Mucosa of rectum (tissue), 2 donors: ENCODE results near the gene EXOSC10.

Experiments
- H3K27ac ChIP-seq, 2 donors: one replicate each; pipeline ENCODE4 v1.7.0; 2013; ENCODE audit warnings: inconsistent platforms in 2 of 2, low read depth in 2 of 2, low read length in 2 of 2
- H3K27me3 ChIP-seq, 2 donors: one replicate each; pipeline ENCODE4 v1.7.0; 2013; ENCODE audit warnings: low read length in 2 of 2; ENCODE audit not compliant: control insufficient read depth in 2 of 2, insufficient read depth in 2 of 2
- H3K36me3 ChIP-seq, 2 donors: one replicate each; pipeline ENCODE4 v1.7.0; 2013; ENCODE audit warnings: low read length in 2 of 2; ENCODE audit not compliant: control insufficient read depth in 2 of 2, insufficient read depth in 2 of 2
- H3K4me1 ChIP-seq, 2 donors: one replicate each; pipeline ENCODE4 v1.7.0; 2013; ENCODE audit warnings: low read length in 2 of 2, mild to moderate bottlenecking in 1 of 2; ENCODE audit not compliant: control insufficient read depth in 2 of 2, insufficient read depth in 2 of 2
- H3K4me3 ChIP-seq, 2 donors: one replicate each; pipeline ENCODE4 v1.7.0; 2013; ENCODE audit warnings: low read length in 2 of 2
- H3K9ac ChIP-seq, 2 donors: one replicate each; pipeline ENCODE4 v1.7.0; 2013; ENCODE audit warnings: low read length in 2 of 2, low read depth in 1 of 2, mild to moderate bottlenecking in 1 of 2
- H3K9me3 ChIP-seq, 2 donors: one replicate each; pipeline ENCODE4 v1.7.0; 2013; ENCODE audit warnings: low read length in 2 of 2; ENCODE audit not compliant: control insufficient read depth in 2 of 2
- donor health status: healthy.
- donor health status: Normal muscosa, but diverticular disease.

The EXOSC10 gene

DNA sequence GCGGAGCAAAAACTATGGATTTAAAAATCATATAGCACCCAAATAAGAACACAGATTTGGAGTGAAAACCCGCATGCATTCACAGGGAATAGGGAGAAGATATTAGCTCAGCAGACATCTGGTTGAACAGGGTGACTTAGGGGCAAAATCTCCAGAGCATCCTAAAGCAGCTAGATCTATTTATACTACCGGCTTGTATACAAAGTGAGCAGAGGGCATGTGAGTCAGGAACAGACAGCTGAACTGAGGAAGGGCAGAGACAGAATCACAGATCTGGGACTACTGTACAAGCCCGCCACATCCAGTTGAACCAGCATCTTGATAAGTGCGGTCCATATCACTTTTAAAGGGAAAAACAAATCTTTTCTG is 35.2 kb upstream of the EXOSC10 start:
- Histone ChIP-seq H3K4me3 (no peak overlapping the region), H3K4me1 (no peaks in the 10 kb centered on the region), H3K9ac (no peak overlapping the region), H3K27ac (no peak overlapping the region), H3K36me3 (peaks cover 57 to 71% of the 10 kb centered on the region in 2 donors), H3K9me3 (no peaks in the 10 kb centered on the region), H3K27me3 (no peaks in the 10 kb centered on the region)

DNA sequence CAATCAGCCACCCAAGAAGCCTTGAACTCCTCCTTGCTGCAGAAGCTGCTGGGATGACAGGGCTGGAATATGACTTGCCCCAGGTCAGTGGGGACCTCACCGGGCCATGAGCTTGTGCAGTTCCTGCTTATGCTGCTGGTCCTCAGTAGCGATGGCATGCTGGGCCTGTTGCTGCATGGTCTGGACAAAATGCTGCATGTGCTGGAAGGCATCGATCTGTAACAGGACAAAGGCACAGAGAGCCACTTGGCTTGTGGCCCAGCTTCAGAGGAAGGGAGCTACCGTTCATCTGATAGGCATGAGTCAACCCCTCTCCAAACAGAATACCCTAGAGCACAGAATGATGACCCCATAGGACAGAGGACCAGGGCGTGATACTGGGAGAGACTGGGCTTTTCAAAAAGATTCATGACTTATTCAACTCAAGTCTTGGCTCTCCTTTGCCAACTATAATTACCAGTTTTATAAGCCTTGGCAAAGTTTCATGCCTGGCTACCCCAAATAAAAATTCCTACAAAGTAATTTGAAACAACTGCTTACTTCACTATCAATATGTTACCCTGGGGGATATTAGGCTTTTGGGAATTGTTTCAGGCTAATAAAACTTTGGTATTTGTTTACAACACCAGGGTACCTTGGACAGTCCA is 34.7 kb upstream of the EXOSC10 start:
- peaks cover 61 to 73% of the 10 kb centered on the region in 2 donors for H3K36me3 ChIP-seq

DNA sequence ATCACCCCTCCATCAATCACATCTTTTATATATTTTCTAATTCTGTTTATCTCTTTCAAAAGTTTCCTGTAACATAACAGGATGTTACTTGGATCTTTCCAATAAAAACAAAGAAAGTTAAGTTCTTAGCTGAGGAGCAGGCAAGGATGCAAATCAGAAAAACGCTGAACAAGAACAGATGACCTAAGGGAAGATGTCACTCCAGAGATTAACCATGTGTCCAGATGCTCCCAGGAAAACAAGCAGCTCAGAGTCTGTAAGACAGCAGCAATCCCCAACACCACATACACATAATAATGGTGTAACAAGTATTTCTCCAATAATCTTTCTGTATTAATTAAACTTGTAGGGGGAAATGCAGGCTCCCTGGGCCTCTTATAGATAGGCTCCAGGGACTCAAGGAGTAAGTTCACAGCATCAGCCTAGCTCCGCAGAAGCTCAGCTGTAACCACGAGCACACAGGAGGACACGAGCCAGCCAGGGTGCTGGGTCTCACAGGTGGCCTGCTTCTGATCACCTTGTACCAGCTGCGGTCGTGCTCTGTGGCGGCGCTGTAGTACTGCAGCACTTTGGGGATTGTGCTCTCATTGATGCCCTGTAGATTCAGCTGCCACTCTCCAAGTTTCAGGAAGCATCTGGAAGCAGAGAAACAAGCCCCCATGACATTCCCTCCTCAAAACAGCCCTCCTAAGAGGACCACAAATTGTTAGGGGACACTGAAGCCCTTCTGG is 33.1 kb upstream of the EXOSC10 start:
- Histone ChIP-seq H3K27ac (no peak overlapping the region), H3K4me3 (no peak overlapping the region), H3K27me3 (no peaks in the 10 kb centered on the region), H3K4me1 (no peaks in the 10 kb centered on the region), H3K9me3 (no peaks in the 10 kb centered on the region), H3K36me3 (peaks cover 61 to 73% of the 10 kb centered on the region in 2 donors), H3K9ac (no peak overlapping the region)

More for the DNA sequence above, 34.7 kb upstream of the EXOSC10 start:
- Histone ChIP-seq H3K4me3 (no peak overlapping the region), H3K27me3 (no peaks in the 10 kb centered on the region), H3K27ac (no peak overlapping the region), H3K4me1 (no peaks in the 10 kb centered on the region), H3K9me3 (no peaks in the 10 kb centered on the region), H3K9ac (no peak overlapping the region)

DNA sequence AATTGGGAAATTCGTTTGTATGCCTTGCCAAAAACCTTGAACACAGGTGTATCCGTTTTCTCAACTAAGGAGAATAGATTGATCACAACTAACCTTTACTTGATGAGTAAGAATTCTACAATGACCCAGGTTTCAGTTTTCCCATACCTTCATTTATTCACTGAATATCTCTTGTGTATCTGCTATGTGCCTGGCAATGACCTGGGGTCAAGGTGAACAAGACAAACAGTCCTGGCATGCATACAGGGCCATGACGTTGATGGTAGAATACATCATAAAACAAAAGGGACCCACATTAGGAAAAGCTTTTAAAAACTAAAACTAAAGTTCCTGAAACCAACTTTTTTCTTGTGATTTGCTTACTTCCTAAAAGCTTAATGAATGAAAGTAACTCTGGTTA is 32.1 kb upstream of the EXOSC10 start:
- no peak overlapping the region for H3K27ac ChIP-seq
- H3K36me3 ChIP-seq, result peaks cover 68 to 77% of the 10 kb centered on the region in 2 donors

DNA sequence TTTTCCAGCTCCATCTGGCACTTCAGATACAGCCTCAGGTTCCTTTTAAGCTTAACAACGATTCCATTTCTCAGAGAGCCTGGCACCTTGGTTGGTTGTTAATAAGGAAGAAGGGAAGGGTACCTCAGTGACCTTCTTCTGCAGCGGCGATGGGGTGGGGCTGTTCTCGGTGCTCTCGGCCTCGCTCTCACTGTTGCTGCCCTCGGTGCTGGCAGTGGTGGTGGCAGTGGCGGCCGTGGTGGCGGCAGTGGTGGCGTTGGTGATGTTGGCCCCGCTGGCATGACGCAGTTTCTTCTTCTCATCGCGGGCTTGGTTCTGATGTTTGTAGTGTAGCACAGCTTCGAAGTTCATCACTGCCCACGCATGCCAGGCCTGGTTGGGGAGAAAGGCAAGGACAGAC is 30.7 kb upstream of the EXOSC10 start:
- Histone ChIP-seq H3K27ac (no peak overlapping the region), H3K36me3 (peaks cover 77 to 81% of the 10 kb centered on the region in 2 donors), H3K9ac (no peak overlapping the region), H3K9me3 (no peaks in the 10 kb centered on the region), H3K27me3 (no peaks in the 10 kb centered on the region), H3K4me3 (no peak overlapping the region), H3K4me1 (no peaks in the 10 kb centered on the region)

More for the DNA sequence above, 32.1 kb upstream of the EXOSC10 start:
- no peaks in the 10 kb centered on the region for H3K9me3 ChIP-seq
- no peak overlapping the region for H3K9ac ChIP-seq
- no peaks in the 10 kb centered on the region for H3K27me3 ChIP-seq
- H3K4me3 ChIP-seq, result no peak overlapping the region
- no peaks in the 10 kb centered on the region for H3K4me1 ChIP-seq

DNA sequence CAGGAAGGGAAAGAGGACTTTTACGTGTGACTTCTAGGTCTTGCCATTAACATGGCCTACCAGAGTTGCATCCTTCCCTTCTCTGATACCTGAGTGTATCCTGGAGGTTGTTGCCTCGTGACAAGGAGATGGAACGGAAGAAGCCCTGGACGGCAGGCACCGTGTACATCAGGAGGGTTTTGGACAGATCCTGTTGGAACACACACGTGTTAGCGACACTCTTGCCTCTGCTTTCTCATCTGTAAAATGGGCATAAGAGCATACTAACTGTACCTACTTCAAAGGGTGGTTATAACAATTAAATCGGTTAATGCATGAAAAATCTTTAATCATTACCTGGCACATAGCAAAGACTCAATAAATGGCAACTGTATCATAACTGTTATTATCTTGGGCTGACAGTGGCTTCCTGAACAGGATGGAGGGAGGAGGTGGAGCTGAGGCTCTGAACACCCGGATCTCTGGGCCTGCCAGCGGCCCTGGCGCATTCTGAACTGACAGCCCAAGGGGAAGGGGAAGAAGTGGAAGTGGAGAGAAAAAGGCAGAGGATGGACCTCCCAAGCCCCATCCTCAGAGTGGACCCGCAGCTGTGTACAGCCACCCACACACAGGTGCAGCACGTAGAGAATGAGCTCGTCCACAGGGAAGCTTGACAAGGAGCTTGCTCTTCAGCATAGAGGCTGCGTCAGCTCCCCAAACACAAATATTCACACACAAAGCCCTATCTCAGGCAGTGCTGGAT is 30.2 kb upstream of the EXOSC10 start:
- Histone ChIP-seq H3K4me3 (no peak overlapping the region), H3K36me3 (peaks cover 82 to 85% of the 10 kb centered on the region in 2 donors), H3K27me3 (no peaks in the 10 kb centered on the region), H3K4me1 (no peaks in the 10 kb centered on the region), H3K27ac (no peak overlapping the region), H3K9me3 (no peaks in the 10 kb centered on the region), H3K9ac (no peak overlapping the region)

DNA sequence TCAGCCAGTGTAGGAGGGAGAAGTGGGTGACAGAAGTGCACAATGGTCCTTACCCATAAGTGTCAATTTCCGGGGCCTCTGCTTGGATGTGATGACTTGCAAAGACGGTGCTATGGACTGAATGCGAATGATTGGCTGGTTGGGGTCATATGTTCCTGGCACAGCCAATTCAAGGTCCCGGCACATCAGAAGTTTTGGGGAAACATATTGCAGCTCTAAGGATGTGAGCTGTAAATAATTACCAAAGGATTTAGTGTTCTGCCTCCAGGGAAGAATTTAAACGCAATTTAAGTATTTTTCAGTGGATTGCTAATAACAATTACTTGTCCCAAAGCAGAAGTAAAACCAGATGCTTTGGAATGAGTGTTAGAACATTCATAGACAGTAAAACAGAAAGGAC is 26.9 kb upstream of the EXOSC10 start:
- Histone ChIP-seq H3K4me1 (no peaks in the 10 kb centered on the region), H3K9ac (no peak overlapping the region), H3K4me3 (no peak overlapping the region), H3K36me3 (peaks cover 73 to 81% of the 10 kb centered on the region in 2 donors), H3K27ac (no peak overlapping the region), H3K27me3 (no peaks in the 10 kb centered on the region), H3K9me3 (no peaks in the 10 kb centered on the region)

DNA sequence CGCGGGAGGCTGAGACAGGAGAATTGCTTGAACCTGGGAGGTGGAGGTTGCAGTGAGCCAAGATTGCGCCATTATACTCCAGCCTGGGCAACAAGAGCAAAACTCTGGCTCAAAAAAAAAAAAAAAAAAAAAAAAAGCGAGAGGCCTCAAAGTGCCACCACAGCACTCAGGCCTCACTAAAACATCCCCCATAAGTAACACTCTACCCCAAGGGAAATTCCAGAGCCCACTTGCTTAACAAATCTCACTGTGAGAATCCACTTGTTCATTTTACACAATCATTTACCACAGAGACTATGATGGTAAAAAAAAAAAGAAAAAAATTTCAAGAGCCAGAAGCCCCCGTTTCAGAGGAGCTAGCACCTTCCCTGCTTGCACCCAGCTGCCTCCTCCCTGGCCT is 26.3 kb upstream of the EXOSC10 start:
- Histone ChIP-seq H3K4me3 (no peak overlapping the region), H3K27ac (no peak overlapping the region), H3K27me3 (no peaks in the 10 kb centered on the region), H3K4me1 (no peaks in the 10 kb centered on the region), H3K36me3 (peaks cover 74 to 81% of the 10 kb centered on the region in 2 donors), H3K9ac (no peak overlapping the region), H3K9me3 (no peaks in the 10 kb centered on the region)

DNA sequence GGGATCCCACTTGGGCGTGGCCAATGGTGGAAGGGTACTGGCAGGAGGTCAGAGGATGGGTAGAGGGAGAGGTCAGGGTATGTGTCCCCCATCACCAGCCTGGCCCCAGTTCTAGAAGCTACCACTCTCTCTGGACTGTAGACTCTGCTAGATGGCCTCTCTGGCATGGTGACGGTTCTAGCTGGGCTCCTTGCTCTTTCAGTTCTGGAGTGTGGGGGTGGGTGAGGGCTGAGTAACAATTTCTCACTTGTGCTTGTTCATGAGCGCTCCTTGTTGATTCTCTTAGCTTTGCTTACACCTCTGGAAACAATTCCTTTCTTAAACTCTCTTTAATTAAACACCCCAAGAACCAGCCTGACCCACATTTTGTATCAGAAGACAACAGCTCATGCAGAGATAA is 25.3 kb upstream of the EXOSC10 start:
- Histone ChIP-seq H3K9ac (no peak overlapping the region), H3K27me3 (no peaks in the 10 kb centered on the region), H3K27ac (no peak overlapping the region), H3K36me3 (peaks cover 66 to 72% of the 10 kb centered on the region in 2 donors), H3K4me3 (no peak overlapping the region), H3K9me3 (no peaks in the 10 kb centered on the region), H3K4me1 (no peaks in the 10 kb centered on the region)

DNA sequence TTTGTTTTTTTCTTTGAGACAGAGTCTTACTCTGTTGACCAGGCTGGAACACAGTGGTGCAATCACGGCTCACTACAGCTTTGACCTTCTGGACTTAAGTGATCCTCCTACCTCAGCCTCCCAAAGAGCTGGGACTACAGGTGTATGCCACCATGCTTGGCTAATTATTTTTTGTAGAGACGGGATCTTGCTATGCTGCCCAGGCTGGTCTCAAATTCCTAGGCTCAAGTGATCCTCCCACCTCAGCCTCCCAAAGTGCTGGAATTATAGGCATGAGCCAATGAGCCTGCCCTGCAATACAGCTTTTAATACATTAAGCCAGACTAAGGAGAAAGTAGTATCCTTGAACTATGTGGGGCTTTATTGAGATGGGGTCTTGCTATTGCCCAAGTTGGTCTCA is 16.6 kb upstream of the EXOSC10 start:
- Histone ChIP-seq H3K27me3 (no peaks in the 10 kb centered on the region), H3K36me3 (peaks cover 42 to 49% of the 10 kb centered on the region in 2 donors), H3K9ac (no peak overlapping the region), H3K4me3 (no peak overlapping the region), H3K27ac (no peak overlapping the region), H3K9me3 (no peaks in the 10 kb centered on the region), H3K4me1 (no peaks in the 10 kb centered on the region)
